GM12892 (cell line): ENCODE data around the gene CCDC59.

ENCODE experiments used
- POLR2A ChIP-seq: IDR thresholded peaks from 2 replicates; pipeline ENCODE4 v1.6.1; 2011; ENCODE audit warnings: low read depth, low read length, control low read depth
- POLR2AphosphoS5 ChIP-seq: IDR thresholded peaks from 2 replicates; pipeline ENCODE4 v1.6.1; 2011; ENCODE audit warnings: low read depth, low read length, control low read depth

- no peak for TF ChIP-seq POLR2AphosphoS5
- no peak for TF ChIP-seq POLR2A
These were observed 43.7 kb downstream of the CCDC59 start for GRCh38 chr12:82314406-82314892.
